ENCODE results near the gene U2AF1L4. TPM values are rescaled to one million over a fixed set of nuclear protein-coding genes. Genes with fewer than 3 reads are reported as not detected.

U2AF1L4 gene
- total and polyA plus RNA-seq, 2 of the 4 experiments (the other 2 are of a cell fraction) = 6.1 to 15.0 TPM

- in situ Hi-C loops (cut with MboI; ENCODE audit: low sequenced_read_pairs) = no loop called here
- H3K4me2 ChIP-seq (ENCODE audit: low read depth, low read length) = peak overlapping the region; percentile 98
- H2BK120ac ChIP-seq (ENCODE audit: low read depth, low read length) = no peak overlapping the region
- peak overlapping the region; percentile 67 for H3K9ac ChIP-seq (ENCODE audit: low read depth, low read length)
- peak; percentile 93 for DNase-seq
- BruUV-seq (replicated peaks) = no TSS peak
- no peak overlapping the region for H4K5ac ChIP-seq (ENCODE audit: low read depth, low read length)
- H3K9me3 ChIP-seq (ENCODE audit: control insufficient read depth, insufficient read depth, low read length) = no peaks in the 10 kb centered on the region
- no peak overlapping the region for H2BK20ac ChIP-seq (ENCODE audit: low read depth, low read length)
- H3K79me1 ChIP-seq (ENCODE audit: low read depth in 1 of 2, low read length in 2 of 2) = peaks cover 0 to 12% of the 10 kb centered on the region in 2 experiments; a peak in 2 of 4 replicates
- peak overlapping the region; percentile 63 for H2AK9ac ChIP-seq (replicated peaks; ENCODE audit: low read depth, low read length, poor library complexity)
- H4K20me1 ChIP-seq (ENCODE audit: insufficient read depth, low read length) = no peaks in the 10 kb centered on the region; the same call in 1 of the 2 replicates
- no peak overlapping the region; the same call in 1 of the 2 replicates for H4K91ac ChIP-seq (ENCODE audit: insufficient read depth, low read depth, low read length)
- peaks cover 28% of the 10 kb centered on the region for H3K36me3 ChIP-seq (ENCODE audit: control insufficient read depth, insufficient read depth, low read length)
- H2BK15ac ChIP-seq (ENCODE audit: low read depth, low read length) = no peak overlapping the region
- peak overlapping the region; percentile 45 for H2BK5ac ChIP-seq (ENCODE audit: low read depth, low read length, poor library complexity, severe bottlenecking)
- H3K9me1 ChIP-seq (ENCODE audit: insufficient read depth, low read length) = peaks cover 5% of the 10 kb centered on the region; the same call in 1 of the 2 replicates
- ChIA-PET CTCF (interaction anchor here (1.2 kb wide), 1 partner anchor 10 kb away, joined by 5 read pairs; no protein-coding TSS in a partner anchor), POLR2A (ENCODE audit: unreplicated experiment) (interaction anchor here (0.9 kb wide), 1 partner anchor 17 kb away, joined by 3 read pairs; no protein-coding TSS in a partner anchor)
- peak overlapping the region; percentile 93 for H2AFZ ChIP-seq (replicated peaks; ENCODE audit: low read length, poor library complexity)
- H3K4ac ChIP-seq (ENCODE audit: low read depth, low read length) = peak overlapping the region; percentile 23
- H3K56ac ChIP-seq (ENCODE audit: extremely low read depth, insufficient read depth, low read length) = no peak overlapping the region
- peak overlapping the region; percentile 72 to 86; a peak in 2 of 4 replicates for H4K8ac ChIP-seq (ENCODE audit: low read depth in 2 of 2, low read length in 2 of 2)
- peak overlapping the region; percentile 61 for H3K4me3 ChIP-seq (ENCODE audit: insufficient read depth, low read depth, low read length)
- H3K27me3 ChIP-seq (ENCODE audit: control insufficient read depth, insufficient read depth, low read length) = no peaks in the 10 kb centered on the region
- H3K18ac ChIP-seq (ENCODE audit: low read depth, low read length) = no peak overlapping the region
- H3K4me1 ChIP-seq (ENCODE audit: control insufficient read depth, insufficient read depth, low read length) = 0 out of 2 replicates have a peak, but pooled peaks cover 3% of the 10 kb centered on the region
- peak overlapping the region; percentile 39; the same call in 1 of the 2 replicates for H3K14ac ChIP-seq (replicated peaks; ENCODE audit: low read depth, low read length)
- WGBS, 2 experiments (ENCODE audit: extremely low coverage in 2 of 2, insufficient read length in 1 of 2) = 1% methylated on average over 20 of the region's 63 CpGs; no CpG with 5 or more reads in 1 of the 2 experiments
- ATAC-seq (ENCODE audit: low read depth) = peak; percentile 85
- intact Hi-C loops (cut with micrococcal nuclease) = no loop called here
- H3K27ac ChIP-seq (ENCODE audit: insufficient read depth, low read length) = peak overlapping the region; percentile 66
- H3K23ac ChIP-seq (ENCODE audit: low read depth, low read length) = no peak overlapping the region
- dilution Hi-C loops (cut with HindIII; ENCODE audit: low sequenced_read_pairs, unreplicated experiment) = no loop called here
- no peak overlapping the region for H2AK5ac ChIP-seq (ENCODE audit: low read depth, low read length)
- TF ChIP-seq CEBPB (IDR thresholded peaks at IDR 0.05; ENCODE audit: low read depth, low read length) (peak; percentile 91), POLR2A (IDR thresholded peaks at IDR 0.05; ENCODE audit: low read depth, low read length) (no peak), MAFK (IDR thresholded peaks at IDR 0.05; ENCODE audit: low read depth, low read length) (no peak), RFX5 (IDR thresholded peaks at IDR 0.05; ENCODE audit: low read depth, low read length) (no peak), MAZ (IDR thresholded peaks at IDR 0.05; ENCODE audit: borderline replicate concordance, low read depth, low read length) (peak; percentile 73; the same call in 1 of the 2 replicates), CTCF (conservative IDR thresholded peaks at IDR 0.05; ENCODE audit: low read depth, low read length) (0 out of 2 replicates have a peak, but pooled peaks have one; percentile 24), RAD21 (IDR thresholded peaks at IDR 0.05; ENCODE audit: low read length) (0 out of 2 replicates have a peak, but pooled peaks have one; percentile 2), NFE2L2 (IDR thresholded peaks at IDR 0.05; ENCODE audit: low read depth, low read length) (no peak), CHD1 (IDR thresholded peaks at IDR 0.05; ENCODE audit: low read depth, low read length) (no peak), BHLHE40 (IDR thresholded peaks at IDR 0.05; ENCODE audit: low read depth, low read length) (no peak), SMC3 (IDR thresholded peaks at IDR 0.05; ENCODE audit: low read depth, low read length) (no peak), FOS (IDR thresholded peaks at IDR 0.05; ENCODE audit: low read depth, low read length) (no peak)
- TF ChIP-seq, protein P1, sequence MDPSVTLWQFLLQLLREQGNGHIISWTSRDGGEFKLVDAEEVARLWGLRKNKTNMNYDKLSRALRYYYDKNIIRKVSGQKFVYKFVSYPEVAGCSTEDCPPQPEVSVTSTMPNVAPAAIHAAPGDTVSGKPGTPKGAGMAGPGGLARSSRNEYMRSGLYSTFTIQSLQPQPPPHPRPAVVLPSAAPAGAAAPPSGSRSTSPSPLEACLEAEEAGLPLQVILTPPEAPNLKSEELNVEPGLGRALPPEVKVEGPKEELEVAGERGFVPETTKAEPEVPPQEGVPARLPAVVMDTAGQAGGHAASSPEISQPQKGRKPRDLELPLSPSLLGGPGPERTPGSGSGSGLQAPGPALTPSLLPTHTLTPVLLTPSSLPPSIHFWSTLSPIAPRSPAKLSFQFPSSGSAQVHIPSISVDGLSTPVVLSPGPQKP (IDR thresholded peaks at IDR 0.05; ENCODE audit: borderline replicate concordance, low read depth, low read length) = no peak
- TF ChIP-seq, protein P2, sequence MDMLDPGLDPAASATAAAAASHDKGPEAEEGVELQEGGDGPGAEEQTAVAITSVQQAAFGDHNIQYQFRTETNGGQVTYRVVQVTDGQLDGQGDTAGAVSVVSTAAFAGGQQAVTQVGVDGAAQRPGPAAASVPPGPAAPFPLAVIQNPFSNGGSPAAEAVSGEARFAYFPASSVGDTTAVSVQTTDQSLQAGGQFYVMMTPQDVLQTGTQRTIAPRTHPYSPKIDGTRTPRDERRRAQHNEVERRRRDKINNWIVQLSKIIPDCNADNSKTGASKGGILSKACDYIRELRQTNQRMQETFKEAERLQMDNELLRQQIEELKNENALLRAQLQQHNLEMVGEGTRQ (IDR thresholded peaks at IDR 0.05; ENCODE audit: low read depth, low read length) = no peak
These were observed 4.6 kb downstream of the U2AF1L4 start for GRCh38 chr19:35740423-35741202.
